Nephron progenitor cell (in vitro differentiated cells): ENCODE results near the gene IL25.

Experiments
- DNase-seq: peaks from one replicate; pipeline ENCODE4 v3.0.0; 2021
- H3K27ac Mint-ChIP-seq: 2 replicates; pipeline ENCODE4 v1.8.0; 2021; ENCODE audit warnings: mild to moderate bottlenecking, moderate library complexity, mixed read lengths
- H3K27me3 Mint-ChIP-seq: 2 replicates; pipeline ENCODE4 v1.8.0; 2021; ENCODE audit warnings: mild to moderate bottlenecking, low read depth, mixed read lengths; ENCODE audit not compliant: poor library complexity
- H3K36me3 Mint-ChIP-seq: 2 replicates; pipeline ENCODE4 v1.8.0; 2021; ENCODE audit warnings: low read depth, mixed read lengths
- H3K4me1 Mint-ChIP-seq: 2 replicates; pipeline ENCODE4 v1.8.0; 2021; ENCODE audit warnings: mixed read lengths
- H3K4me3 Mint-ChIP-seq: 2 replicates; pipeline ENCODE4 v1.8.0; 2021; ENCODE audit warnings: mild to moderate bottlenecking, moderate library complexity, mixed read lengths
- H3K9me3 Mint-ChIP-seq: 2 replicates; pipeline ENCODE4 v1.8.0; 2021; ENCODE audit warnings: mild to moderate bottlenecking, moderate library complexity, mixed read lengths
- CTCF ChIP-seq: fragments of 200-600 bp; sonication (generic); IDR thresholded peaks from 2 replicates; pipeline ENCODE4 v1.5.0; 2021; ENCODE audit warnings: antibody characterized with exemption

Gene IL25

GRCh38 chr14:23405516-23406025 is 33.0 kb downstream of the IL25 start:
- H3K4me3 Mint-ChIP-seq = no peak overlapping the region
- DNase-seq = no peak
- peaks cover 28% of the 10 kb centered on the region for H3K27me3 Mint-ChIP-seq
- no peaks in the 10 kb centered on the region for H3K9me3 Mint-ChIP-seq
- H3K36me3 Mint-ChIP-seq = no peaks in the 10 kb centered on the region
- H3K4me1 Mint-ChIP-seq = peaks cover 56% of the 10 kb centered on the region
- no peak overlapping the region for H3K27ac Mint-ChIP-seq
- TF ChIP-seq CTCF = no peak

- Mint-ChIP-seq H3K36me3 (no peaks in the 10 kb centered on the region), H3K27me3 (peaks cover 28% of the 10 kb centered on the region), H3K9me3 (no peaks in the 10 kb centered on the region), H3K4me1 (peaks cover 61% of the 10 kb centered on the region), H3K4me3 (no peak overlapping the region), H3K27ac (no peak overlapping the region)
- no peak for TF ChIP-seq CTCF
- DNase-seq = no peak
Measured at GRCh38 chr14:23406244-23406643, 33.6 kb downstream of the IL25 start.

- Mint-ChIP-seq H3K4me3 (no peak overlapping the region), H3K27me3 (peaks cover 28% of the 10 kb centered on the region), H3K36me3 (no peaks in the 10 kb centered on the region), H3K4me1 (peaks cover 59% of the 10 kb centered on the region), H3K9me3 (no peaks in the 10 kb centered on the region), H3K27ac (no peak overlapping the region)
- no peak for TF ChIP-seq CTCF
- no peak for DNase-seq
Measured at GRCh38 chr14:23406725-23407355, 34.2 kb downstream of the IL25 start.

- Mint-ChIP-seq H3K9me3 (no peaks in the 10 kb centered on the region), H3K27ac (peak within 1 kb of the TSS; percentile 26), H3K27me3 (peaks cover 28% of the 10 kb centered on the region), H3K4me3 (no peak within 1 kb of the TSS), H3K4me1 (peaks cover 50% of the 10 kb centered on the region), H3K36me3 (no peaks in the 10 kb centered on the region)
- TF ChIP-seq CTCF = no peak
- no peak for DNase-seq
Measured at GRCh38 chr14:23407516-23408306, 35.1 kb downstream of the IL25 start, which contains the start of gene MYH6. TSS of gene MYH6 (minus strand) at chr14:23408273. CDS start at chr14:23407223, 1,050 bp downstream.

- H3K4me3 Mint-ChIP-seq = no peak overlapping the region
- H3K4me1 Mint-ChIP-seq = peaks cover 45% of the 10 kb centered on the region
- no peaks in the 10 kb centered on the region for H3K9me3 Mint-ChIP-seq
- no peak for TF ChIP-seq CTCF
- peaks cover 24% of the 10 kb centered on the region for H3K27me3 Mint-ChIP-seq
- H3K36me3 Mint-ChIP-seq = no peaks in the 10 kb centered on the region
- no peak overlapping the region for H3K27ac Mint-ChIP-seq
- no peak for DNase-seq
Measured at GRCh38 chr14:23408307-23408630, 35.7 kb downstream of the IL25 start.
